Progenitor cell of endocrine pancreas (in vitro differentiated cells): ENCODE measurements around the gene FBLN1. TPM values are rescaled to one million over a fixed set of nuclear protein-coding genes. Genes with fewer than 3 reads are reported as not detected.

Source experiments
- DNase-seq: peaks from one replicate; pipeline ENCODE4 v3.0.0; 2021; ENCODE audit warnings: low spot score; ENCODE audit not compliant: unreplicated experiment
- H3K27ac Mint-ChIP-seq: 2 replicates; pipeline ENCODE4 v1.8.0; 2021; ENCODE audit warnings: mild to moderate bottlenecking, moderate library complexity, mixed read lengths
- H3K27me3 Mint-ChIP-seq: 2 replicates; pipeline ENCODE4 v1.8.0; 2021; ENCODE audit warnings: mixed read lengths
- H3K36me3 Mint-ChIP-seq: 2 replicates; pipeline ENCODE4 v1.8.0; 2022; ENCODE audit warnings: mixed read lengths; ENCODE audit not compliant: insufficient read depth
- H3K4me1 Mint-ChIP-seq: 2 replicates; pipeline ENCODE4 v1.8.0; 2021; ENCODE audit warnings: low read depth, mixed read lengths
- H3K4me3 Mint-ChIP-seq: 2 replicates; pipeline ENCODE4 v1.8.0; 2021; ENCODE audit warnings: low read depth, mild to moderate bottlenecking, moderate library complexity, mixed read lengths
- H3K9me3 Mint-ChIP-seq: 2 replicates; pipeline ENCODE4 v1.8.0; 2021; ENCODE audit warnings: low read depth, mixed read lengths
- total RNA-seq: library from RNA; stranded (reverse); gene quantifications from 2 replicates; pipeline ENCODE4 v1.2.1, GENCODE V29; 2021
- TF ChIP-seq, protein P1 (sequence below): fragments of 200-600 bp; sonication (generic); IDR thresholded peaks from one replicate; pipeline ENCODE4 v1.5.0; 2021; ENCODE audit warnings: antibody characterized with exemption, mild to moderate bottlenecking; ENCODE audit not compliant: unreplicated experiment

FBLN1 gene
- total RNA-seq, 1 donor from 2014 or later: 258 TPM

GRCh38 chr22:45626198-45626651 lies 123.5 kb downstream of the FBLN1 start:
- Mint-ChIP-seq H3K27ac (no peak overlapping the region), H3K36me3 (no peaks in the 10 kb centered on the region)

GRCh38 chr22:45627489-45628233 lies 125.0 kb downstream of the FBLN1 start:
- Mint-ChIP-seq H3K9me3 (no peaks in the 10 kb centered on the region), H3K4me1 (peaks cover 9% of the 10 kb centered on the region), H3K36me3 (no peaks in the 10 kb centered on the region), H3K4me3 (no peak overlapping the region), H3K27ac (no peak overlapping the region), H3K27me3 (peaks cover 37% of the 10 kb centered on the region)
- TF ChIP-seq, protein P1, sequence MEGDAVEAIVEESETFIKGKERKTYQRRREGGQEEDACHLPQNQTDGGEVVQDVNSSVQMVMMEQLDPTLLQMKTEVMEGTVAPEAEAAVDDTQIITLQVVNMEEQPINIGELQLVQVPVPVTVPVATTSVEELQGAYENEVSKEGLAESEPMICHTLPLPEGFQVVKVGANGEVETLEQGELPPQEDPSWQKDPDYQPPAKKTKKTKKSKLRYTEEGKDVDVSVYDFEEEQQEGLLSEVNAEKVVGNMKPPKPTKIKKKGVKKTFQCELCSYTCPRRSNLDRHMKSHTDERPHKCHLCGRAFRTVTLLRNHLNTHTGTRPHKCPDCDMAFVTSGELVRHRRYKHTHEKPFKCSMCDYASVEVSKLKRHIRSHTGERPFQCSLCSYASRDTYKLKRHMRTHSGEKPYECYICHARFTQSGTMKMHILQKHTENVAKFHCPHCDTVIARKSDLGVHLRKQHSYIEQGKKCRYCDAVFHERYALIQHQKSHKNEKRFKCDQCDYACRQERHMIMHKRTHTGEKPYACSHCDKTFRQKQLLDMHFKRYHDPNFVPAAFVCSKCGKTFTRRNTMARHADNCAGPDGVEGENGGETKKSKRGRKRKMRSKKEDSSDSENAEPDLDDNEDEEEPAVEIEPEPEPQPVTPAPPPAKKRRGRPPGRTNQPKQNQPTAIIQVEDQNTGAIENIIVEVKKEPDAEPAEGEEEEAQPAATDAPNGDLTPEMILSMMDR: no peak
- DNase-seq: no peak

More at GRCh38 chr22:45626198-45626651, 123.5 kb downstream of the FBLN1 start:
- H3K9me3 Mint-ChIP-seq: no peaks in the 10 kb centered on the region
- H3K27me3 Mint-ChIP-seq: peaks cover 25% of the 10 kb centered on the region
- no peak overlapping the region for H3K4me3 Mint-ChIP-seq
- no peak for DNase-seq
- peaks cover 6% of the 10 kb centered on the region for H3K4me1 Mint-ChIP-seq
- TF ChIP-seq, protein P1: no peak

- H3K4me1 Mint-ChIP-seq: peaks cover 14% of the 10 kb centered on the region
Measured at GRCh38 chr22:45628515-45628914, 125.8 kb downstream of the FBLN1 start.

DNA sequence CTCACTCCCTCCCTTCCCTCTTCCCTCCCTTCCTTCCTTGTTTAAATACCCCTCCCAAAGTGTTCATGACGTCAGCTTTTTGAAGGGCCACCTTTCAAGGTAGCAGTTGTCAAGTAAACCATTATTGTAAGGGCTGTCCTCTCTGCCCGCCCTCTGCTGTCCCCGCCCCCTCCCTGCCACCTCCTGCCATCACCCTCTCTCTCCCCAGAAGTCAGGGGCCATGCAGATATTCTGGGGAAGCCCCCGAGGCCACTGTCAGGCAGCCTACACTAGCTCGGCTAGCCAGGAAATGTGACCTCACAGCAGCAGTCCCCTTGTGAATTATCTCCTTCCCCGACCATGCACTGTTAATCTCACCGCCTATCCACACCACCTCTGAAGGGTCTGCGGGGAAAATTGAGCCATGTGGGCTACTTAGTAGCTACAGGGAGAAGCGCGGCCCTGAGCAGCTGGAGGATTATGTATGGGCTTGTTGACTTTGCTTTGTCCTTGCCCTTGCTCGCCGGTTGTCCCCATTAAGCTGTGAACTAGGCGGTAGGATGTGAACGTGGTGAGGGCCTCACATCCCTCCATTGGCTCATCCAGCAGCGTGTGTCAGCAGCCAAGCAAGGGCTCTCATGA lies 126.9 kb downstream of the FBLN1 start:
- Mint-ChIP-seq H3K4me1 (peaks cover 15% of the 10 kb centered on the region), H3K27me3 (peaks cover 39% of the 10 kb centered on the region), H3K4me3 (no peak overlapping the region), H3K27ac (no peak overlapping the region), H3K9me3 (no peaks in the 10 kb centered on the region), H3K36me3 (no peaks in the 10 kb centered on the region)
- DNase-seq: no peak
- TF ChIP-seq, protein P1: no peak

More at GRCh38 chr22:45628515-45628914, 125.8 kb downstream of the FBLN1 start:
- Mint-ChIP-seq H3K27ac (no peak overlapping the region), H3K36me3 (no peaks in the 10 kb centered on the region), H3K4me3 (no peak overlapping the region), H3K27me3 (peaks cover 38% of the 10 kb centered on the region), H3K9me3 (no peaks in the 10 kb centered on the region)
- no peak for DNase-seq
- TF ChIP-seq, protein P1: no peak

- no peak overlapping the region for H3K27ac Mint-ChIP-seq
- no peak overlapping the region for H3K4me3 Mint-ChIP-seq
- peaks cover 15% of the 10 kb centered on the region for H3K4me1 Mint-ChIP-seq
- H3K27me3 Mint-ChIP-seq: peaks cover 33% of the 10 kb centered on the region
- TF ChIP-seq, protein P1: no peak
- DNase-seq: no peak
- H3K36me3 Mint-ChIP-seq: no peaks in the 10 kb centered on the region
- no peaks in the 10 kb centered on the region for H3K9me3 Mint-ChIP-seq
Measured at GRCh38 chr22:45630436-45630835, 127.8 kb downstream of the FBLN1 start.
